Muscle layer of duodenum (tissue), 2 donors: ENCODE measurements around the gene UMAD1.

Source experiments
- H3K27ac ChIP-seq: one replicate; pipeline ENCODE4 v1.7.0; 2013; ENCODE audit warnings: mild to moderate bottlenecking, low read length
- H3K27me3 ChIP-seq: one replicate; pipeline ENCODE4 v1.7.0; 2013; ENCODE audit warnings: low read depth, mild to moderate bottlenecking, control low read depth, low read length
- H3K36me3 ChIP-seq, 2 donors: one replicate each; pipeline ENCODE4 v1.7.0; 2013; ENCODE audit warnings: low read length in 2 of 2, control low read depth in 1 of 2, mild to moderate bottlenecking in 1 of 2; ENCODE audit not compliant: insufficient read depth in 2 of 2, control insufficient read depth in 1 of 2
- H3K4me1 ChIP-seq, 2 donors: one replicate each; pipeline ENCODE4 v1.7.0; 2013; ENCODE audit warnings: low read length in 2 of 2, mild to moderate bottlenecking in 2 of 2, control low read depth in 1 of 2, moderate library complexity in 1 of 2; ENCODE audit not compliant: insufficient read depth in 2 of 2, control insufficient read depth in 1 of 2
- H3K4me3 ChIP-seq, 2 donors: one replicate each; pipeline ENCODE4 v1.7.0; 2013; ENCODE audit warnings: low read length in 2 of 2, low read depth in 1 of 2, mild to moderate bottlenecking in 1 of 2
- H3K9me3 ChIP-seq, 2 donors: one replicate each; pipeline ENCODE4 v1.7.0; 2013; ENCODE audit warnings: low read length in 2 of 2, control low read depth in 1 of 2, mild to moderate bottlenecking in 1 of 2; ENCODE audit not compliant: control insufficient read depth in 1 of 2
- donor health status: healthy.

UMAD1 gene

GRCh38 chr7:7706101-7706511 lies 65.6 kb downstream of the UMAD1 start:
- H3K4me1 ChIP-seq: peaks cover 0 to 38% of the 10 kb centered on the region in 2 donors
- H3K27me3 ChIP-seq: no peaks in the 10 kb centered on the region
- H3K36me3 ChIP-seq: no peaks in the 10 kb centered on the region
- no peaks in the 10 kb centered on the region for H3K9me3 ChIP-seq
- no peak overlapping the region for H3K27ac ChIP-seq
- H3K4me3 ChIP-seq: no peak overlapping the region

DNA sequence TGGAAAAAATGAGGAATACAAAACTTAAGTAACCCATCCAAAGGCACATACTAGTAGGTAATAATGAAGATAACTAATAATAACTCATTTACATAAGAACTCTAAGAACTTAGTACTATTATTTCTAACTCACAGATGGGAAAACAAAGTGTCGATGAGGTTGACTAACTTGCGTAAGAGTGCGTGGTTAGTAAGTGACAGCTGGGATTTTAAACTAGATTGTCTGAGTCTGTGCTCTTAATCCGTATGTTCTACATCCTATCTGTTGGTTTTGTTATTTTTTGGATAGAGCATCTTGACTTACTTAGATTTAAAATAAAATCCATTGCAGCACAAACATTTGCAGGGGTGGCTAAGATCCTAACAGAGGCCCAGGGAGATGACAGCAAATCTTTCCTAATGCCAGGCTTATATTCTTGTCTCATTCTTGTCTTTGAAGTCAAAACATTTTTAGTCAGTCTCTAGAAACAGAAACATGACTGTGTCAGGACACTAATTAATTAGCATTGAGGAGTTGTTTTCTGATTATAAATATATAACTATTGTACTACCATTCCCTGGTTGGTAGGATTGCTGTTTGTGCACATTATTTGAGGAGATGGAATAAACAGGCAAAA lies 66.1 kb downstream of the UMAD1 start:
- no peaks in the 10 kb centered on the region for H3K36me3 ChIP-seq
- no peak overlapping the region for H3K4me3 ChIP-seq
- H3K9me3 ChIP-seq: no peaks in the 10 kb centered on the region
- no peaks in the 10 kb centered on the region for H3K27me3 ChIP-seq
- peaks cover 0 to 38% of the 10 kb centered on the region in 2 donors for H3K4me1 ChIP-seq
- H3K27ac ChIP-seq: no peak overlapping the region

DNA sequence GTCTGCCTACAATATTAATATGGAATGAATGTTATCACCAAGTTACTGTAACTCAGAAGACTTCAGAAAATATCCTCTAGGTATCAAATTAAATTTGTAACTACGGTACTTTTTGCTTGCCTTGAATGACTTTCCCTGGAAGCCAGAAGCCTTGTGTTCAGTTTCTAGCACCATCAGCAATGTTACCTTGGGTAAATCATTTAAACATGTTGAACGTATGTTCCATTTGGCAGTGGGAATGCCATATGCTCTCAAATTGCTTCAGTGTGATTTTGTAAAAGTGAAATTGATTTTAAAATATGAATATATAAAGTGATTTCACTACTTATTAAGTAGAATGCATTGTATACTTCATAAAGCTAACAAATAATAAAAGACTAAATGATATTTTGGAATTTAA lies 66.7 kb downstream of the UMAD1 start:
- no peak overlapping the region for H3K4me3 ChIP-seq
- no peaks in the 10 kb centered on the region for H3K27me3 ChIP-seq
- H3K36me3 ChIP-seq: no peaks in the 10 kb centered on the region
- H3K27ac ChIP-seq: no peak overlapping the region
- peaks cover 0 to 38% of the 10 kb centered on the region in 2 donors for H3K4me1 ChIP-seq
- H3K9me3 ChIP-seq: no peaks in the 10 kb centered on the region

GRCh38 chr7:7707806-7708205 lies 67.3 kb downstream of the UMAD1 start:
- Histone ChIP-seq H3K27ac (no peak overlapping the region), H3K4me1 (peaks cover 0 to 38% of the 10 kb centered on the region in 2 donors), H3K9me3 (no peaks in the 10 kb centered on the region), H3K27me3 (no peaks in the 10 kb centered on the region), H3K36me3 (no peaks in the 10 kb centered on the region), H3K4me3 (no peak overlapping the region)

DNA sequence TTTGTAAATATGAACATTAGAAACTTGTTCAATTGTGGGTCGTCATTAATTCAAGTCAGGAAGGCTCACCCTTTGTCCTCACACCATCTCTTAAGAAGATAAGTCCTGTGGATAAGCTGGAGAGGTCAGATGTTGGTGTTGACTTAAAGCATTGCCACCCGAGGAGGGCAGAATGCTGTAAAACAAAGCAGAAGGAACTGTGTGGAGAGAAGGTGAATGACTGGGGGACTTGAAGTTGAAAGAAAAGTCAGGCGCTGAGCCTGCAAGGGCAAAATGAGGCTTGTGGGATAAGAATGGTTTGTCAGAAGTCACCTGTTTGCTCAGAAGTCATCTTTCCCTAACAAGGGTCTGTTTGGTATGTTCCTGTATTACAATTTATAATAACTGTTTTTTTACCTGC lies 68.7 kb downstream of the UMAD1 start:
- Histone ChIP-seq H3K27ac (no peak overlapping the region), H3K27me3 (no peaks in the 10 kb centered on the region), H3K4me1 (peaks cover 0 to 38% of the 10 kb centered on the region in 2 donors), H3K4me3 (no peak overlapping the region), H3K36me3 (no peaks in the 10 kb centered on the region), H3K9me3 (no peaks in the 10 kb centered on the region)

DNA sequence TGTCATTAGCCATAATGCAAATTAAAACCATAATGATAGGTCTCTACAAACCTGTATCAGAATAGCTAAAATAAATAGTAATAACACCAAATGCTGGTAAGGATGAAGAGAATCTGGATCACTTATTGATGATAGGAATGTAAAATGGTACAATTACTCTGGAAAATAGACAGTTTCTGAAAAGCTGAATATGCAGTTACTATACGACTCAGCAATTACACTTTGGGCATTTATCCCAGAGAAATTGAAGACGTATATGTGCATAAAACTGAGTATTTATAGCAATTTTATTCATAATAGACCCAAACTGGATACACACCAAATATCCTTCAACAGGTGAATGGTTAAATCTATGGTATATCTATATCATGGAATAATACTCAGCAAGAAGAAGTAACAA lies 69.9 kb downstream of the UMAD1 start:
- H3K36me3 ChIP-seq: no peaks in the 10 kb centered on the region
- no peak overlapping the region for H3K4me3 ChIP-seq
- H3K27ac ChIP-seq: no peak overlapping the region
- peaks cover 0 to 29% of the 10 kb centered on the region in 2 donors for H3K4me1 ChIP-seq
- no peaks in the 10 kb centered on the region for H3K27me3 ChIP-seq
- H3K9me3 ChIP-seq: no peaks in the 10 kb centered on the region

DNA sequence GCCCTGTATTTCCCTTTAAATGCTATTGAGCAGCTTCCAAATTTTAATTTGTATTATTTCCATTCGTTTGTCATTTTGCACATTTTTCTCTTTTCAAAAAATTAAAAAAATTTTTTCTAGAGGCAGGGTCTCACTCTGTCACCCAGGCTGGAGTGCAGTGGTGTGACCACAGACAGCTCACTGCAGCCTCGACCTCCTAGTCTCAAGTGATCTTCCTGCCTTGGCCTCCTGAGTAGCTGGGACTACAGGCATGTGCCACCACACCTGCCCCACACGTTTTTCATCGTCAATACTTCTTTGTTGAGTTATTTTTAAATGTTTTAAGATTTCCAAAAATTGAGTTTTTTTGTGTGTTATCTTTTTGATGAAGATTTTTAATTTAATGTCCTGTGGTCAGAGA lies 73.2 kb downstream of the UMAD1 start:
- no peaks in the 10 kb centered on the region for H3K27me3 ChIP-seq
- H3K9me3 ChIP-seq: no peaks in the 10 kb centered on the region
- H3K36me3 ChIP-seq: no peaks in the 10 kb centered on the region
- H3K4me1 ChIP-seq: peaks cover 0 to 7% of the 10 kb centered on the region in 2 donors
- no peak overlapping the region for H3K27ac ChIP-seq
- H3K4me3 ChIP-seq: no peak overlapping the region

GRCh38 chr7:7718492-7718891 lies 77.9 kb downstream of the UMAD1 start, which contains the start of gene RPA3:
TSS of gene RPA3 (minus strand) at chr7:7718607. CDS start at chr7:7640418, 78,189 bp downstream.
- no peaks in the 10 kb centered on the region for H3K9me3 ChIP-seq
- no peaks in the 10 kb centered on the region for H3K36me3 ChIP-seq
- H3K27ac ChIP-seq: no peak within 1 kb of the TSS
- H3K4me1 ChIP-seq: no peaks in the 10 kb centered on the region
- H3K4me3 ChIP-seq: no peak within 1 kb of the TSS
- H3K27me3 ChIP-seq: no peaks in the 10 kb centered on the region

DNA sequence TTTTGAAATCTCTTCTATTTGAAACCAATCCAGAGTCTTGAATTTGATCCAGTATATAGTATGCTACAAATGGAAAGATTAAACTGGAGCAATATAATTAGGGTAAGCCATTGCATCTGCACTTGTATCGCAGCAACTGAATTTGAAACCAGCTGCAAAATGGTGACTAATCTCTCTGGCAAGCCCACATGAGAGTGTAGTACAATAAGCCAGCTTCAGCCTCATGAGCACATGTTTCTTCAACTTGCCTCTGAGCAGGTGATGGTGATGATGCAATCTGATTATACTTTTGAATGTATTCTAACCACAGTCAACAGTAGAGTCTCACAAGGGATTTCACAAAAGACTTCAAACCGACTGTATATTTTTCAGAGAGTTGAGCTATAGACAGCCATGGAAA lies 78.7 kb downstream of the UMAD1 start:
- Histone ChIP-seq H3K27ac (no peak overlapping the region), H3K4me3 (no peak overlapping the region), H3K4me1 (no peaks in the 10 kb centered on the region), H3K36me3 (no peaks in the 10 kb centered on the region), H3K27me3 (no peaks in the 10 kb centered on the region), H3K9me3 (no peaks in the 10 kb centered on the region)

DNA sequence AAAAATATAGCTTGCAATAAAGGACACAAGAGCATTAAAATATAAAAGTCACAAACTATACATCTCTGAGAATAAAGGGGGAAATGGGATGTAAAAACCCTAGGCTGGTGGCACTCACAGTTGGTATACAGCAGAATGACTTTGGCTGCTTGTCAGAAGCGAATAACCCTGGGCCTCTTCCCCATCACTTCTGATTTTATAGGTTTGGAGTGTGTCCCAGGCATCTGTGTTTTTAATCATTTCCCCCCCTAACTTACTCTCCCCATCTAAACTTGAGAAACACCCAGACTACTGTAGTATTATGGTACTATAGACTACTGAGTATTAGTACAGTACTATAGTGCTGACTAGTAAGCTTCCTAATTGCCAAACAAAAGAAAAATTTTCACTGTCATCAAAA lies 79.6 kb downstream of the UMAD1 start:
- no peak overlapping the region for H3K4me3 ChIP-seq
- no peaks in the 10 kb centered on the region for H3K4me1 ChIP-seq
- H3K36me3 ChIP-seq: no peaks in the 10 kb centered on the region
- no peaks in the 10 kb centered on the region for H3K27me3 ChIP-seq
- H3K9me3 ChIP-seq: no peaks in the 10 kb centered on the region
- H3K27ac ChIP-seq: no peak overlapping the region

GRCh38 chr7:7720750-7721621 lies 80.4 kb downstream of the UMAD1 start:
- Histone ChIP-seq H3K9me3 (no peaks in the 10 kb centered on the region), H3K27ac (no peak overlapping the region)

More at GRCh38 chr7:7720750-7721621, 80.4 kb downstream of the UMAD1 start:
- Histone ChIP-seq H3K36me3 (no peaks in the 10 kb centered on the region), H3K27me3 (no peaks in the 10 kb centered on the region), H3K4me1 (no peaks in the 10 kb centered on the region), H3K4me3 (no peak overlapping the region)
